ENCODE measurements around the gene SIX1. TPM values are rescaled to one million over a fixed set of nuclear protein-coding genes. Genes with fewer than 3 reads are reported as not detected.

Gene SIX1
- total RNA-seq, 1 experiment from 2014 or later = 7.4 TPM

GRCh38 chr14:60594062-60594461 lies 55.2 kb downstream of the SIX1 start:
- Histone ChIP-seq H3K36me3 (ENCODE audit: control insufficient read depth, insufficient read depth, low read length) (no peaks in the 10 kb centered on the region), H3K27ac (ENCODE audit: low read length) (no peak overlapping the region), H3K9me3 (ENCODE audit: control insufficient read depth, insufficient read depth, low read depth, low read length) (no peaks in the 10 kb centered on the region), H3K4me1 (ENCODE audit: control insufficient read depth, insufficient read depth, low read length) (no peaks in the 10 kb centered on the region), H3K27me3 (ENCODE audit: control insufficient read depth, insufficient read depth, low read length) (no peaks in the 10 kb centered on the region), H3K4me3 (ENCODE audit: low read depth in 2 of 2, low read length in 2 of 2) (no peak overlapping the region)
- ChIA-PET CTCF (no interaction called here), POLR2A (no interaction called here)
- BruUV-seq (replicated peaks) = no TSS peak
- no peak for DNase-seq (ENCODE audit: low read depth, low spot score)
- ATAC-seq = no peak
- TF ChIP-seq SIN3A (IDR thresholded peaks at IDR 0.05; ENCODE audit: borderline replicate concordance, insufficient read depth, low read depth, low read length) = no peak
- no peak for TF ChIP-seq REST (IDR thresholded peaks at IDR 0.05; ENCODE audit: insufficient read depth in 1 of 2, low read depth in 2 of 2, low read length in 1 of 2)
- no peak for TF ChIP-seq POLR2AphosphoS5 (IDR thresholded peaks at IDR 0.05; ENCODE audit: low read depth, low read length)
- TF ChIP-seq TCF7L2 (IDR thresholded peaks at IDR 0.05; ENCODE audit: low read depth, low read length) = no peak
- TF ChIP-seq CTCF (IDR thresholded peaks at IDR 0.05) = no peak
- in situ Hi-C loops (cut with HindIII; ENCODE audit: low pct_unique_long_range_greater_than_20kb, low sequenced_read_pairs) = no loop called here
- intact Hi-C loops (cut with micrococcal nuclease; ENCODE audit: unreplicated experiment) = no loop called here

Other genes starting within 250 kb of the SIX1 start
- gene C14orf39, start 163.4 kb downstream of the SIX1 start, total RNA-seq (2021; ENCODE audit: unreplicated experiment) = 0.08 TPM
- not detected for gene SIX6, start 140.3 kb downstream of the SIX1 start, total RNA-seq (2021; ENCODE audit: unreplicated experiment)
- gene SIX4, start 74.9 kb upstream of the SIX1 start, total RNA-seq (2021; ENCODE audit: unreplicated experiment) = 17.3 TPM
- gene MNAT1, start 85.3 kb upstream of the SIX1 start, total RNA-seq (2021; ENCODE audit: unreplicated experiment) = 29.4 TPM